Activated CD4-positive, alpha-beta T cell treated with anti-CD3 and anti-CD28 coated beads, Interleukin-2, Interleukin-6, amounts not matched to agents 100 ng/mL and 50 ng/mL, durations not matched to agents 16 hours and 8 hours (primary cell): Measurements from ENCODE around the gene ZNF358.
"Not testable (repeated sequence)": the region's sequence is repeated elsewhere in the genome, so short reads cannot be mapped to it uniquely, and the experiment has no call there.

Source experiments
- DNase-seq: peaks from one replicate; pipeline ENCODE4 v3.0.0-alpha.2; 2020

ZNF358 gene

DNA sequence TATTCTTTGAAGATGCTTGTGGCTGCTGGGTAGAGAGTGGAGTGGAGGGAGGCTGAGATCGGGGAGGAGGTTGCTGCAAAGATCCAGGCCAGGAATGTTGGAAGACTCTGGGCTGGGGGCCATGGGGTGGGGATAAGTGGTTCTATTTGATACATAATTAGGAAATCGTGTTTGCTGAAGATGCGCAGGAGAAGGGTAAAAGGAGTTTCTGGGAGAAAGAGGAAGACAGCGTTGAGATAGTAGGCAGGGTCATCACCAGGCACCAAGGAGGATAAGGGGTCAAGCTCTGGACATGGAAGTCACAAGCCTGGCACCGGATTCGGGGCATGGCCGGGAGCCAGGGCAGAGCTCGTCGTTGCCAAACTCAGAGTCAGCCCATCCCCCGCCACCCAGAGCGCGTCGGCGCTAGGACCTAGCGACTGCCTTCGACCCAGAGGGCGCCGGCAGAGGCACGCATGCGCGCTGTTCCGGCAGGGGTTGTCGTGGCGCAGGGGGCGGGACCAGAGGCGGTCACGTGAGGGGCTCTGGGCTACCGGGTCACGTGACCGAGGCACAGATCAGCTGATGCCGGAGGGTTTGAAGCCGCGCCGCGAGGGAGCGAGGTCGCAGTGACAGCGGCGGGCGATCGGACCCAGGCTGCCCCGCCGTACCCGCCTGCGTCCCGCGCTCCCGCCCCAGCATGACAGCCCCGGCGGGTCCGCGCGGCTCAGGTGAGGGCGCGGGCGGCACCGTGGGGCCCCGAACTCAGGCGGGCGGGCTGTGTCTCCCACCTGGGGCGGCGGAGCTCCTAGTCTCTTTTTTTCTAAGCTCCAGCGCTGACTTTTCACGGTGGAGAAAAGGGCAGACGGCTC lies 6.4 kb downstream of the ZNF358 start, which contains the start of gene MCOLN1:
MCOLN1 (plus strand) TSS at position 553 of the 851 bp plus-strand sequence; CDS start at position 680, 127 bp downstream.
- DNase-seq = peak; percentile 100

DNA sequence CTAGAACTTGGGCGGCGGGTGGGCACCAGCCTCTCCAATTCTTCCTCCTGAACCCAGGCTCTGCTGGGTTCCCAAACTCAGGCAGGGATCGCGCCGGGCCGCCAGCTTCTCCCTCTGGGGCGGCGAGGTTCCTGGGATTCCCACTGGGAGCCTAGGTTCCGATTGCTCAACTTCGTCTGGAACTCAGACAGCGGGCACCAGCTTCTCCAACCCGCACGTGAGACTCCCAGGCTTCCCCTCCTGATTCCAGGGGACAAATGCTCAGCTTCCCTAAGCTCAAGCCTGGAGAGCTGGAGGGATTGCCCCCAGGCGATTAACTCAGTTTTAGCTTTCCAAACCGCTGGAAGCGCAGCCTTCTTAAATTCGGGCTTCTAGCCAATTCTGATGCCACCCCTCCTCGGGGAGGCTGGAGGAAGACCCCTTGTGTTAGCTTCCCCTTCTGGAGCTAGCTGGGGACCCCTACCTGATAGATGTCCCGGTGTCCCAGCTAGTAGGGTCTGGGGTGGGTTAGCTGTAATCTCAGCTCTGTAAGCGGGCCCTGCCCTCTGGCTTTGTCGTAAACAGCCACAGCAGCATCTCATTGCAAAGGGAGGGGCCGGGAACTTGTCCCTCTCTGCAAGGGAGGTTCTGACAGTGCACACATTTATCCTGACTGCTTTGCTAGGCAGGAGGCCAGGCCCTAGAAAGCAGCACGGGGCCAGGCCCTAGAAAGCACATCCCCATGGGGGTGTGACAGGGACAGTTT lies 7.2 kb downstream of the ZNF358 start:
- no peak for DNase-seq

DNA sequence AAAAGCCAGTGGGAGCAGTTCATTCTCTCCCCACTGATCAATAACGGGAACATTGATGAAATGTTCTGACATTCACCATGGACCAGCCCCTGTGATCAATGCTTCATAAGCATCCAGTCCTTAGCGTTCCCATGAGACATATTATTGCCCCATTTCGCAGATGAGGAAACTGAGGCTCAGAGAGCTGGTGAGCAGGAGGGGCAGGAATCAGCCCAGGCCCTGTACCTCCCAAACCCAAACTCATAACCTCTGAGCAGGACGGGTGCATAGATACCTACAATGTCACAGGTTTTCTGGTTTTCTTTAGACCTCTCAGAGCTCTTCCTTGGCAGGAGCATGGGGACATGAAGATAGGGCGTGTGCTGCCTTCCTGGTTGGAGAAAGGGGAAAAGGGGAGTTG lies 8.6 kb downstream of the ZNF358 start:
- DNase-seq = no peak

DNA sequence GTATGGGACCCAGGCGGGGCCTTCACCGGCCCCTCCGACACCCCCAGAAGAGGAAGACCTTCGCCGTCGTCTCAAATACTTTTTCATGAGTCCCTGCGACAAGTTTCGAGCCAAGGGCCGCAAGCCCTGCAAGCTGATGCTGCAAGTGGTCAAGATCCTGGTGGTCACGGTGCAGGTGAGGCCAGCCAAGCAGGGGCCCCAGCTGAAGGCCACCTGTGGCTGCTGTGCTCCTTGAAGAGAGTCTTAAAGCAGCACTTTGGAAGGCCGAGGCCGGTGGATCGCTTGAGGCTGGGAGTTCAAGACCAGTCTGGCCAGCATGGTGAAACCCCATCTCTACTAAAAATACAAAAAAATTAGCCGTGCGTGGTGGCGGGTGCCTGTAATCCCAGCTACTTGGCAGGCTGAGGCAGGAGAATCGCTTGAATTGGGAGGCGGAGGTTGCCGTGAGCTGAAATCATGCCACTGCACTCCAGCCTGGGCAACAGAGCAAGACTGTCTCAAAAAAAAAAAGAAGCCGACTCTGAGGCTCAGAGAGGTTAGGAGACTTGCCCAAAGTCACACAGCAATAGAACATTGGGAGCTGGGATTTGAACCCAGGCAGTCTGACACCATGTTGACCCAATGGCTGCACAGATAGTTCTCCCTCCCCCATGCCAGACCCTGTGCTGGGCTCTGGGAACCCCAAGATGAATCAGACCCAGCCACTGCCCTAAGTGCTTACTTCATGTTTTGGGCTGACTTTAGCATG lies 9.3 kb downstream of the ZNF358 start:
- no peak for DNase-seq

DNA sequence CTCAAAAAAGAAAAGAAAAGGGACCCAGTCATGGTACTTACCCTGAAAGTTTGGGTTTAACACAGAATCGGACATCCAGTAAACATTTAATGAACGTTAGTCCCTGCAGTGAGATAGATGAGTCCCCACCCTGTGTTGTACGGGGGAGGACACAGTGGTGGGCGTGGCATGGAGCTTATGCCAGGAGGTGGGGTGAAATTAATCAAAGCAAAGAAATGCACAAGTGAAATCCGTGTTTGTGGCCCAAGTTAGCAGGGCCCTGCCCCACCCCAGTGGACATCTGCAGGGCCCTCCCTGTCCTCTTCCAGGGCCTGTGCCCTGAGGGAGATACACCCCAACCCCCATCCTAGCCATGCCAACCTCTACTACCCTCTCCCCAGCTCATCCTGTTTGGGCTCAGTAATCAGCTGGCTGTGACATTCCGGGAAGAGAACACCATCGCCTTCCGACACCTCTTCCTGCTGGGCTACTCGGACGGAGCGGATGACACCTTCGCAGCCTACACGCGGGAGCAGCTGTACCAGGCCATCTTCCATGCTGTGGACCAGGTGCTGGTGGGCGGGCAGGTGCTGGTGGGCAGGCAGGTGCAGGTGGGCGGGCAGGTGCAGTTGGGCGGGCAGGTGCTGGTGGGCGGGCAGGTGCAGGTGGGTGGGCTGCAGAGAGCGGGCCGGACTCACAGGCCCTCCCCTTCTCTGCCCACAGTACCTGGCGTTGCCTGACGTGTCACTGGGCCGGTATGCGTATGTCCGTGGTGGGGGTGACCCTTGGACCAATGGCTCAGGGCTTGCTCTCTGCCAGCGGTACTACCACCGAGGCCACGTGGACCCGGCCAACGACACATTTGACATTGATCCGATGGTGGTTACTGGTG lies 10.4 kb downstream of the ZNF358 start:
- DNase-seq = no peak

DNA sequence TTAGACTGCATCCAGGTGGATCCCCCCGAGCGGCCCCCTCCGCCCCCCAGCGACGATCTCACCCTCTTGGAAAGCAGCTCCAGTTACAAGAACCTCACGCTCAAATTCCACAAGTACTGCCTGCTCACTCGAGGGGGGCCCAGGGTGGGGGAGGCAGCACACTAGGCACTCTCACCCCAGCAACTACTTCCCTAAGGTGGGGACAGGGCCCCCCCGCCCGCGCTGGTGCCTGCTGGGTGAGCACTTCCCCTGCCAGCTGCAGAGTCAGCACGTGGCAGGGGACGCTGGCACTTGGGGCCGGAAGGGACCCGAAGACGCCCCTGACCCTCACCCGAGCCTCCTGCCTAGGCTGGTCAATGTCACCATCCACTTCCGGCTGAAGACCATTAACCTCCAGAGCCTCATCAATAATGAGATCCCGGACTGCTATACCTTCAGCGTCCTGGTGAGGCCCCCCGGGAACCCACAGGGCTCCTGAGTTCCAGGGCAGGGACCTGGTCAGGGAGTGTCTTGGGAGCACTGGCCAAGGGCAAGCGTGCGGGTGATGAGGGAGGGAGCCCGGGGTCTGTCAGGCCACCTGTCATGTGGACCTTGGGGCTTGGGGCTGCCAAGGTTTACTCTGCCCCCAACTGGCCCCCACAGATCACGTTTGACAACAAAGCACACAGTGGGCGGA lies 11.8 kb downstream of the ZNF358 start:
- DNase-seq = no peak

DNA sequence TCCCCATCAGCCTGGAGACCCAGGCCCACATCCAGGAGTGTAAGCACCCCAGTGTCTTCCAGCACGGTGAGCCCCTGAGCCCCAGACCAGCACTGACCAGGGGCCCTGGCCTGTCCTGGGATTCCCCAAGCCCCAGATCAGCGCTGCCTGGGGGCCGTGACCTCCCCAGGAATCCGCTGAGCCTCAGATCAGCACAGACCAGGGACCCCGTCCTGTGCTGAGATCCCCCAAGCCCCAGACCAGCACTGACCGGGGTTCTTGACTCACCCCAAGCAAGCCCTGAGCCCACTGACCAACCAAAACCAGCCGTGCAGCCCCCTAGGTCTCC lies 12.3 kb downstream of the ZNF358 start:
- no peak for DNase-seq

DNA sequence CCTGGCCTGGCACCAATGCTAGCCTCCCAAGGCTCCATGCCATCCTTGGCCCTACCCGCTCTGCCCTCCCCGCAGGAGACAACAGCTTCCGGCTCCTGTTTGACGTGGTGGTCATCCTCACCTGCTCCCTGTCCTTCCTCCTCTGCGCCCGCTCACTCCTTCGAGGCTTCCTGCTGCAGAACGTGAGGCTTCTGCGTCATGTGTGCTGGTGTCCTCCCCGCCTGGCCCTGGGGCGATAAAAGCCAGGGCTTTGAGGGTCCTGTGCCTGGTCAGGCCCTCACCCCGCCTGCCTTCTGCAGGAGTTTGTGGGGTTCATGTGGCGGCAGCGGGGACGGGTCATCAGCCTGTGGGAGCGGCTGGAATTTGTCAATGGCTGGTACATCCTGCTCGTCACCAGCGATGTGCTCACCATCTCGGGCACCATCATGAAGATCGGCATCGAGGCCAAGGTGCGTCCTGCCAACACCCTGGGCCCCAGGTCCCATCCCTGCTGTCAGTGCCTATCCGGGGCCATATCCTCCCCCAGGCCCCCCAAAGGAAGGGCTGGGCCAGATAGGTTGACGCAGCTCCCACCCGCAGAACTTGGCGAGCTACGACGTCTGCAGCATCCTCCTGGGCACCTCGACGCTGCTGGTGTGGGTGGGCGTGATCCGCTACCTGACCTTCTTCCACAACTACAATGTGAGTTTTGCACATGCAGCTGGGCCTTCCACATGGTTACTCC lies 12.8 kb downstream of the ZNF358 start:
- no peak for DNase-seq

DNA sequence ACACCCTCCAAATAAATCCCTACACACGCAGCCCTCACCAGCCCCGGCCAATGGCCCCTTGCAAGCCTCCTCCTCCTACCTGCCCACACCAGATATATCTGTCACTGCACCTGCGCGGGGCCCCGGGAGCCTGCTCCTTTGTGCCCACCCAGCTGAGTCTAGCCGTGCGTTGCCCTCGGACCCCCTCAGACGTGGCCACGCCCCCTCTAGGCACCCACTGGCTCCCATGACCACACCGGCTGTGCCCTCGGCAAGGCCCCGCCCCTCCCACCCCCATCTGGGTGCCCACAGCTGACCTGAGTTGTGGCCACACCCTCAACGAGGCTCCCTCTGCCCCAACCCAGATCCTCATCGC lies 13.3 kb downstream of the ZNF358 start:
- DNase-seq = no peak

DNA sequence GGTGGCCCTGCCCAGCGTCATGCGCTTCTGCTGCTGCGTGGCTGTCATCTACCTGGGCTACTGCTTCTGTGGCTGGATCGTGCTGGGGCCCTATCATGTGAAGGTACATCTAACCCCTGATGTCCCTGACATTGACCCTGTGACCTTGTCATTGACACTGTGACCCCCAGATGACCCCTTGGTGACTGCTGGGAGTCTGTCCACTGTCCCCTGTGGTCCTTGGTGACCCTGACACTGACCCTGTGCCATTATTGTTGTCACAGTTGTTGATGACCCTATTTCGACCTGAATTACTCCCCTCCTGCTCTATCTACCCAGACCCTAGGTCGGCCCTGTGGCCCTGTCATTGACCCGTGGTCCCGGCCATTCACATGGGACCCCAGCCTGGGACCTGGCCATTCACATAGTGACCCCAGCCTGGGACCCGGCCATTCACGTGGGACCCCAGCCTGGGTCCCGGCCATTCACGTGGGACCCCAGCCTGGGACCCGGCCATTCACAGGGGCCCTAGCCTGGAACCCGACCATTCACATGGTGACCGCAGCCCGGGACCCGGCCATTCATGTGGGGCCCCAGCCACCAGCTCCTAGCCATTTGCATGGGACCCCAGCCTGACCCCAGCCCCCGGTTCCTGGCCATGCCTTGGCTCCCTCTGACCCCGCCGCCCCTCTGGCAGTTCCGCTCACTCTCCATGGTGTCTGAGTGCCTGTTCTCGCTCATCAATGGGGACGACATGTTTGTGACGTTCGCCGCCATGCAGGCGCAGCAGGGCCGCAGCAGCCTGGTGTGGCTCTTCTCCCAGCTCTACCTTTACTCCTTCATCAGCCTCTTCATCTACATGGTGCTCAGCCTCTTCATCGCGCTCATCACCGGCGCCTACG lies 13.9 kb downstream of the ZNF358 start:
- DNase-seq = no peak

DNA sequence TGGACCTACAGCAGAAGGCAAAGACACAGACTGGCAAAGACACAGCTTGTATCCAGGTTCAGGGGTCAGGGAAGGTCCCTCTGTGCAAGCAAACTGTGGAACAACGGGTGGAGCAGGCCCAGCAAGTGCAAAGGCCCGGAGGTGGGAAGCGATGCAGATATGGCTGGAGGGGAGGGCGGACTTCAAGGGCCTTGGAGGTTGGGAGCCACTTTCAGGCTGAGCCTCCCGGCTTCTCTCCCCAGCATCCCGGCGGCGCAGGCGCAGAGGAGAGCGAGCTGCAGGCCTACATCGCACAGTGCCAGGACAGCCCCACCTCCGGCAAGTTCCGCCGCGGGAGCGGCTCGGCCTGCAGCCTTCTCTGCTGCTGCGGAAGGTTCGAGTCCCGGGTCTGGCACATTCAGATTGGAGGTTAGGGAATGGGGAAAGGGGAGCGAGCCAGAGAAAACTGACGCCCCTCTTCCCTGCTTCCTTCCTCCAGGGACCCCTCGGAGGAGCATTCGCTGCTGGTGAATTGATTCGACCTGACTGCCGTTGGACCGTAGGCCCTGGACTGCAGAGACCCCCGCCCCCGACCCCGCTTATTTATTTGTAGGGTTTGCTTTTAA lies 17.5 kb downstream of the ZNF358 start:
- no peak for DNase-seq

DNA sequence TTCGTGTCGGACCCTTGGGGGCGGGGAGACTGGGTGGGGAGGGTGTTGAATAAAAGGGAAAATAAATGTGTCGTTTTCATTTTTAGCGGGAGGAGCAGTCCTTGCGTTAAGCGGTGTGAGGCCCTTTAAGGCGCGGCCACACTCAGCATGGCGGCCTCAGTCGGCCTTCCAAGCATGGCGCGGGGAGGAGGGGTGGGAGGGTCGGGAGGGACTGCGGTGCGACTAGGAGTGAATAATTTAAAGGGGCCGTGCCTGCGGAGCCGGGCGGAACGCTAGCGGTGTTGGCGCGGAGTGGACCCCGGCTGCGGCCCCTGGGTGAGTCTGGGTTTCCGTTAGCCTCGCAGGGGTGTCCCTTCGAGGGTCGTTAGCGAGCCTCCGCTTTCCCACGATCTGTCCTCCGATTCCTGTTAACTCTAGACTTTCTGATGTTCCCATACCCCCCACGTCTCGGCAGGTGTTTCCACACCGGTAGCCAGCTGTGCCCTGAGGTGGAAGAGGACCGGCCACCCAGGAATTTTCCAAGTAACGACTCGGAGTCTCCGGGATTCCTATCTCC lies 18.1 kb downstream of the ZNF358 start:
- peak; percentile 88 for DNase-seq

DNA sequence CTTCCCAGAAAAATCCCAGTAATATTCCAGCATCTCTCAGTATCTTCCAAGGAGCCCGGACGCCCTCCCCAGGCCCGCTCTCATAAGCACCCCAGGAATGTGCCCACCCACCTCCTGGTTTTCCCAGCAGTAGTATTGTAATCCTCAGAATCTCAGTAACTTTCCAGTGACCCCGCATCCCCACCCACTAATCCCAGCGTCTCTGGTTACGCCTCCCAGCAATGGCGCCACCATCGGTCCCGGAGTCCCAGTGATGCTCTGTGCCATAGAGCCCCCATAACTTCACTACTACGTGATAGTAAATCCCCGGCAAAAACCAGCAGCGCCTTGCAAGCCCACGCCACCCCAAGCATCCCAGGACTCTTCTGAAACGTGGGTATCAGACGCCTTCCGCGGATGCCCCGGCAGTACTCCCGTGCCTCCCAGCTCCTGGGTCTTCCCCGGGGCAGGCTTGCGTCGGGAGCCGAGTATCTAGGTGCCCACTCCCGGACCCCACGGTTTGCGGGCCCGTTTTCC lies 18.7 kb downstream of the ZNF358 start:
- no peak for DNase-seq

DNA sequence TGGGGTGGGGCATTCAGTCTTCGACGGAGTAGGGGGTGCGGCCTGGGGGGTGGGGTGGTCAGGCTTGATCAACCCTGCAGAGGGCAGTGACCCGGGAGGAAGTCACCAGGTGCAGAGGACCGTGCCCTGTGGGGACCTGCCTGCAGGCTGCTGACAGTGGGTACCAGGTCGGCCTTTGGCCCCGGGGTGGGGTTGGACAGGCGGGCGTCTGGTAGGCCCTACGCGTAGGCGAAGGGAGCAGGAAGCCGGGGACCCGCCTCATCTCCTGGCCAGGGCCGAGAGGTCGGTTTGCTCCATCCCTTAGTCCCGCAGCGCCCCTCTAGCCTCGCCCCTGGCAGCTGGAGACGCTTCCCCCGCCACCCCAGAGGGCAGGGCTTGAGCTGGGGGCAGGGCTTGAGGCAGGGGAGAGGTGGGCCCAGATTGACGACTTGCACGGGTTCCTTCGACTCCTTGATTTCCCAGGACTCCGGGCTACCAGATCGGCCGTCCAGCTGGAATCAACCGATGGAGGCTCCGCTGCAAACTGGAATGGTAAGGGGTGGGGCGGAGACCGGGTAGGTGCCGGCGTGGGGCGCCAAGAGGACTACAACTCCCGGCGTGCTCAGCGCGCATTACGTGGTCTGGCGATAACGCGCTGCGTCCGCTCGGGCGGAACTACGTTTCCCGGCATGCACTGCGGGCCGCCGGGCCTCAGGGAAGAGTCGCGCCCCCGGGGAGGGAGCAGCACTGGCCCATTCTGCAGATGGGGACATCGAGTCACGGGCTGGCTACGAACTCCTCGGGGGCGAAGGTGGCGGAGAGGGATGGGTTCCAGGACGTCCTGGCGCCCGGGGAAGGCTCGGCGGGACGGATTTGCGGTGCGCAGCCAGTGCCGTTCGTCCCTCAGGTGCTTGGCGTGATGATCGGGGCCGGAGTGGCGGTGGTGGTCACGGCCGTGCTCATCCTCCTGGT lies 19.4 kb downstream of the ZNF358 start, which contains the start of gene PNPLA6:
PNPLA6 (plus strand) TSS at position 671 of the 951 bp plus-strand sequence; CDS start at position 743, 72 bp downstream.
- peak; percentile 96 for DNase-seq

DNA sequence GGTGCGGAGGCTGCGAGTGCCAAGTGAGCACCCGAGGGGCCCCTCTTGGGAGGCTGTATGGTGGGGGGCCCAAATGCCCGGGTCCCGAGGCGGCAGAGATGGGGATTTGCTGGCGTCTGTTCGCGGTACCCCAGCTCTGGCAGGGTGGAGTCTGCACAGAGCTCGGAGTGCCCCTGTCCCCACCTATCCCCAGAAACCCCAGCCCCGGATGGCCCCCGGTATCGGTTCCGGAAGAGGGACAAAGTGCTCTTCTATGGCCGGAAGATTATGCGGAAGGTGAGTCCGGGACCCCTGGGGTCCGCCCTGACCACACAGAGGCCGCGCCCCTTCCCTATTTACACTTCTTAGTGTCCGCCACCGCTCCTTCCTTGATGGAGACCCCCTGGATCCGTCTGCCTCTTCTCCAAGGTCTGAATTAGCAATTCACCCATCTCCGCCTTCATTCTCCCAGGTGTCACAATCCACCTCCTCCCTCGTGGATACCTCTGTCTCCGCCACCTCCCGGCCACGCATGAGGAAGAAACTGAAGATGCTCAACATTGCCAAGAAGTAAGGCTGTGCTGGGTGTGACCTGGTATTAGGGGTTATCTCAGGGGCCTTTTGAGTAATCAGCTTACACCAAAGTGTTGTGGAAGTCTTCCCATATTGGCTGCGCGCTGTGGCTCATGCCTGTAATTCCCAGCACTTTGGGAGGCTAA lies 20.2 kb downstream of the ZNF358 start:
- DNase-seq = no peak

DNA sequence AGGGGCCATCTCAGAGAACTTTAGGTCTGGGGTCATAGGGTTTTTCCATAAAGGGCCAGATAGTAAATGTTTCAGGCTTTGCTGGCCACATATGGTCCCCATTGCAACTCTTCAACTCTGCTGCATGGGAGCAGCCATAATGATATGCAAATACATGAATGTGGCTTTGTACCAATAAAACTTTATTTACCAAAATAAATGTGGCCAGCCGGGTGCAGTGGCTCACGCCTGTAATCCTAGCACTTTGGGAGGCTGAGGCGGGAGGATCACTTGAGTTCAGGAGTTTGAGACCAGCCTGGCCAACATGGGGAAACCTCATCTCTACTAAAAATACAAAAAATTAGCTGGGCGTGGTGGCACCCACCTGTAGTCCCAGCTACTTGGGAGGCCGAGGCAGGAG lies 23.1 kb downstream of the ZNF358 start:
- DNase-seq = not testable (repeated sequence)

DNA sequence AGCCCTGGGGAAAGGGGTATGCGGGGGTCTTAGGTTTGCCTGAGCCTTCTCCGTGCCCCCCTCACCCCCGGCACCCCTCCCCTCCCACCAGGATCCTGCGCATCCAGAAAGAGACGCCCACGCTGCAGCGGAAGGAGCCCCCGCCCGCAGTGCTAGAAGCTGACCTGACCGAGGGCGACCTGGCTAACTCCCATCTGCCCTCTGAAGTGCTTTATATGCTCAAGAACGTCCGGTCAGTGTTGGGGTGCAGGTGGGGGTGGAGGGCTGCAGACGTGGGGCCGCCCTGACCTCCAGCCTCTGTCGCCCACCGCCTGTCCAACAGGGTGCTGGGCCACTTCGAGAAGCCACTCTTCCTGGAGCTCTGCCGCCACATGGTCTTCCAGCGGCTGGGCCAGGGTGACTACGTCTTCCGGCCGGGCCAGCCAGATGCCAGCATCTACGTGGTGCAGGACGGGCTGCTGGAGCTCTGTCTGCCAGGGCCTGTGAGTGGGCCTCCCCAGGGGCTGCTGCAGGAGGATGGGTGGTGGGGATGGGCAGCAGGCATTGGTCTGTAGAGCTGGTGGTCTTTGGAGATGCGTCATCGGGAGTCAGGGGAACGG lies 24.0 kb downstream of the ZNF358 start:
- DNase-seq = no peak
